Measurements from ENCODE around the gene TUT4. TPM values are rescaled to one million over a fixed set of nuclear protein-coding genes. Genes with fewer than 3 reads are reported as not detected.

Gene TUT4
- total RNA-seq (2021) (71.2 and 81.3 TPM in 2 replicates), Bru-seq, nascent RNA (percentile 89 among the genes with signal in this experiment), BruChase-seq, experiment 1, labeled RNA remaining after a 2-hour chase (percentile 91 among the genes with signal in this experiment), BruChase-seq, experiment 2, labeled RNA remaining after a 6-hour chase (percentile 87 among the genes with signal in this experiment)
- long read RNA-seq, full-length matches to known transcripts = 6 of 57 reads
- long read RNA-seq, partial matches to known transcripts = 11 of 57 reads
- long read RNA-seq, other reads (novel, unspliced or antisense) = 40 of 57 reads

GRCh38 chr1:52552505-52553361 is at the start of gene TUT4:
Gene TUT4, minus strand, starts transcription at chr1:52553092. Its CDS starts 26,812 bp downstream, at chr1:52526280.
- CTCF ChIA-PET = interaction anchor here (0.6 to 0.9 kb wide), 4 partner anchors 121 to 403 kb away, joined by 3 to 7 read pairs (median 5); no protein-coding TSS in a partner anchor
- Histone ChIP-seq H3K36me3 (ENCODE audit: insufficient read depth, low read length, poor library complexity, severe bottlenecking) (no peaks in the 10 kb centered on the region), H3K4me3 (ENCODE audit: low read depth, low read length, poor library complexity, severe bottlenecking) (peak within 1 kb of the TSS; percentile 96), H3K4me1 (ENCODE audit: insufficient read depth, low read length, poor library complexity, severe bottlenecking) (peaks cover 13% of the 10 kb centered on the region), H3K27ac (ENCODE audit: low read depth, low read length, poor library complexity, severe bottlenecking) (peak within 1 kb of the TSS; percentile 91), H3K9me3 (ENCODE audit: low read depth, low read length, poor library complexity, severe bottlenecking) (no peaks in the 10 kb centered on the region), H3K27me3 (replicated peaks; ENCODE audit: insufficient read depth, low read depth, low read length, poor library complexity) (no peaks in the 10 kb centered on the region)
- BruUV-seq (replicated peaks) = no TSS peak
- intact Hi-C loops (cut with micrococcal nuclease; ENCODE audit: unreplicated experiment) = loop anchor here (5.0 kb wide), 1 partner anchor 130 kb away; no protein-coding TSS in a partner anchor
- peak; percentile 95 for DNase-seq (ENCODE audit: low spot score)
- POLR2A ChIA-PET (ENCODE audit: low non-redundant PET) = interaction anchor here (0.5 to 1.2 kb wide), 8 partner anchors 8 to 1583 kb away, joined by 3 to 10 read pairs (median 8); partner anchors contain the start of gene ORC1
- TF ChIP-seq CTCF (conservative IDR thresholded peaks at IDR 0.05; ENCODE audit: low read depth, low read length) (no peak), EZH2 (IDR thresholded peaks at IDR 0.05; ENCODE audit: borderline replicate concordance, low read depth, low read length, poor library complexity, severe bottlenecking) (no peak)

- intact Hi-C loops (cut with micrococcal nuclease; ENCODE audit: unreplicated experiment) = no loop called here
- CTCF ChIA-PET = no interaction called here
Observed at GRCh38 chr1:52601991-52602855, 49.3 kb upstream of the TUT4 start, which contains the start of gene GPX7. Gene GPX7, plus strand, starts transcription at chr1:52602371. Its CDS starts 39 bp downstream, at chr1:52602410.

More at GRCh38 chr1:52601991-52602855, 49.3 kb upstream of the TUT4 start, which contains the start of gene GPX7:
- Histone ChIP-seq H3K27me3 (replicated peaks; ENCODE audit: insufficient read depth, low read depth, low read length, poor library complexity) (no peaks in the 10 kb centered on the region), H3K36me3 (ENCODE audit: insufficient read depth, low read length, poor library complexity, severe bottlenecking) (no peaks in the 10 kb centered on the region), H3K27ac (ENCODE audit: low read depth, low read length, poor library complexity, severe bottlenecking) (peak within 1 kb of the TSS; percentile 71), H3K4me3 (ENCODE audit: low read depth, low read length, poor library complexity, severe bottlenecking) (peak within 1 kb of the TSS; percentile 61), H3K4me1 (ENCODE audit: insufficient read depth, low read length, poor library complexity, severe bottlenecking) (peaks cover 13% of the 10 kb centered on the region), H3K9me3 (ENCODE audit: low read depth, low read length, poor library complexity, severe bottlenecking) (no peaks in the 10 kb centered on the region)
- TF ChIP-seq CTCF (conservative IDR thresholded peaks at IDR 0.05; ENCODE audit: low read depth, low read length) (no peak), EZH2 (IDR thresholded peaks at IDR 0.05; ENCODE audit: borderline replicate concordance, low read depth, low read length, poor library complexity, severe bottlenecking) (no peak)
- POLR2A ChIA-PET (ENCODE audit: low non-redundant PET) = interaction anchor here (0.6 kb wide), 1 partner anchor 34 kb away, joined by 4 read pairs; no protein-coding TSS in a partner anchor
- DNase-seq (ENCODE audit: low spot score) = peak; percentile 58
- no TSS peak for BruUV-seq (replicated peaks)
